ENCODE results near the gene ALOX5AP.

Gene ALOX5AP

DNA sequence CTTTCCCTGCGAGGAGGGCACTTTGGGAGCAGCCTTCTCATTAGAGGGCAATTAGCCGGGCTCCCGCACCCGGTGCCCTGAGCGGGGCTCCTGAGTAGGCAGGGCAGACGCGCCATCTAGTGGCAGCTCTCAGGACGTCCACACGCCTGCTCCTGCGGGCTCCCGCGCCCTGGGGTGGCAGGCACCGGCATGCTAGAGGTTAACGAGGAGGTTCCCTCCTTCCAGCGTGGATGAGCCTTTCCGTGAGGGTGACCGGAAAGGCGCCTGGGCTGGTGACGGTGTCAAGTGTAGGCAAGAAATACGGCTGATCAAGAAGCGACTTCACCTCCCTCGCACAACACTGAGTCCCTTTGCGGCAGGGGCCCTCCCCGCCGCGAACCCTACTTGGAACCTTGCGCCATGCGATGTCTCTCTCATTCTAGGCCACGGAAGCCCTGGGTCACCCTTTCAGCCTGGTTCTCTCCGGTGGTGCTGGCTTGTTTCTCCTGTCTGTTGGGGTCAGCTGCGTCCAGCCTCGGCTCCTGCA, 67.7 kb downstream of the ALOX5AP start:
- DNase-seq (ENCODE audit: extremely low spot score): peak; percentile 83
- POLR2A ChIA-PET: no interaction called here
- CTCF ChIA-PET: interaction anchor here (0.6 to 3.7 kb wide), 17 partner anchors 7 to 449 kb away, joined by 3 to 29 read pairs (median 5); no protein-coding TSS in a partner anchor
- TF ChIP-seq, protein P1, sequence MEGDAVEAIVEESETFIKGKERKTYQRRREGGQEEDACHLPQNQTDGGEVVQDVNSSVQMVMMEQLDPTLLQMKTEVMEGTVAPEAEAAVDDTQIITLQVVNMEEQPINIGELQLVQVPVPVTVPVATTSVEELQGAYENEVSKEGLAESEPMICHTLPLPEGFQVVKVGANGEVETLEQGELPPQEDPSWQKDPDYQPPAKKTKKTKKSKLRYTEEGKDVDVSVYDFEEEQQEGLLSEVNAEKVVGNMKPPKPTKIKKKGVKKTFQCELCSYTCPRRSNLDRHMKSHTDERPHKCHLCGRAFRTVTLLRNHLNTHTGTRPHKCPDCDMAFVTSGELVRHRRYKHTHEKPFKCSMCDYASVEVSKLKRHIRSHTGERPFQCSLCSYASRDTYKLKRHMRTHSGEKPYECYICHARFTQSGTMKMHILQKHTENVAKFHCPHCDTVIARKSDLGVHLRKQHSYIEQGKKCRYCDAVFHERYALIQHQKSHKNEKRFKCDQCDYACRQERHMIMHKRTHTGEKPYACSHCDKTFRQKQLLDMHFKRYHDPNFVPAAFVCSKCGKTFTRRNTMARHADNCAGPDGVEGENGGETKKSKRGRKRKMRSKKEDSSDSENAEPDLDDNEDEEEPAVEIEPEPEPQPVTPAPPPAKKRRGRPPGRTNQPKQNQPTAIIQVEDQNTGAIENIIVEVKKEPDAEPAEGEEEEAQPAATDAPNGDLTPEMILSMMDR (IDR thresholded peaks at IDR 0.05; ENCODE audit: control extremely low read depth, extremely low read depth, low read depth, missing control alignments): peak; percentile 98

GRCh38 chr13:30803749-30804148, 68.4 kb downstream of the ALOX5AP start:
- no peak for DNase-seq (ENCODE audit: extremely low spot score)
- ChIA-PET POLR2A (no interaction called here), CTCF (interaction anchor here (0.7 to 3.7 kb wide), 20 partner anchors 8 to 689 kb away, joined by 3 to 29 read pairs (median 4); no protein-coding TSS in a partner anchor)
- TF ChIP-seq, protein P1 (IDR thresholded peaks at IDR 0.05; ENCODE audit: control extremely low read depth, extremely low read depth, low read depth, missing control alignments): no peak

- no peak for DNase-seq (ENCODE audit: extremely low spot score)
- TF ChIP-seq, protein P1 (IDR thresholded peaks at IDR 0.05; ENCODE audit: control extremely low read depth, extremely low read depth, low read depth, missing control alignments): no peak
- POLR2A ChIA-PET: no interaction called here
- CTCF ChIA-PET: interaction anchor here (0.7 to 3.7 kb wide), 8 partner anchors 9 to 689 kb away, joined by 3 to 29 read pairs (median 8); no protein-coding TSS in a partner anchor
Observed at GRCh38 chr13:30804474-30804873, 69.1 kb downstream of the ALOX5AP start.

DNA sequence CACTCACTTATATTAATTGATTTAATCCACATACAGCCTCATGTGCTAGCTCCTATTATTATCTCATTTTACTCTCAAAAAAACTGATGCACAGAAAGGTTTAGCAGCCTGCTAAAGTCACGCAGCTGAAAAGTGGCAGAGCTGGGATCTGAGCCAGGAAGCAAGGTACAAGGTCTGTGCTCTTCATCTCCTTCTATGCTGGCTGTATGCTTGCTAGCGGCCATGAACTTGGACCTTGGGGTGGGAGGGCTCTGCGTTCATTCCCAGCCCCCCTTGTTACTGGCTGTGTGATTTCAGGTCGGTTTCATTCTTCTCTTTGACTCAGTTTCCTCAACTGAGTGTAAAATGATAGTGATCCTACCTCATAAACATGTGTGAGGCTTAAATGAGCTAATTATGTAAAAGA, 69.8 kb downstream of the ALOX5AP start:
- CTCF ChIA-PET: interaction anchor here (1.1 to 3.7 kb wide), 7 partner anchors 8 to 140 kb away, joined by 3 to 29 read pairs (median 4); no protein-coding TSS in a partner anchor
- DNase-seq (ENCODE audit: extremely low spot score): no peak
- POLR2A ChIA-PET: no interaction called here
- TF ChIP-seq, protein P1 (IDR thresholded peaks at IDR 0.05; ENCODE audit: control extremely low read depth, extremely low read depth, low read depth, missing control alignments): no peak

GRCh38 chr13:30805603-30806011, 70.3 kb downstream of the ALOX5AP start:
- ChIA-PET CTCF (interaction anchor here (1.1 to 3.7 kb wide), 6 partner anchors 10 to 67 kb away, joined by 3 to 29 read pairs (median 5); no protein-coding TSS in a partner anchor), POLR2A (no interaction called here)
- DNase-seq (ENCODE audit: extremely low spot score): no peak
- TF ChIP-seq, protein P1 (IDR thresholded peaks at IDR 0.05; ENCODE audit: control extremely low read depth, extremely low read depth, low read depth, missing control alignments): no peak

GRCh38 chr13:30806784-30807183, 71.4 kb downstream of the ALOX5AP start:
- DNase-seq (ENCODE audit: extremely low spot score): no peak
- ChIA-PET CTCF (interaction anchor here (0.9 to 1.3 kb wide), 4 partner anchors 9 to 68 kb away, joined by 3 to 4 read pairs (median 3); no protein-coding TSS in a partner anchor), POLR2A (no interaction called here)
- TF ChIP-seq, protein P1 (IDR thresholded peaks at IDR 0.05; ENCODE audit: control extremely low read depth, extremely low read depth, low read depth, missing control alignments): no peak

All from GM10248 (cell line).